ENCODE results near the gene KCNK13. TPM values are rescaled to one million over a fixed set of nuclear protein-coding genes. Genes with fewer than 3 reads are reported as not detected.
"Not testable (repeated sequence)": the region's sequence is repeated elsewhere in the genome, so short reads cannot be mapped to it uniquely, and the experiment has no call there.

KCNK13 gene
- polyA plus RNA-seq, 3 donors from 2014 or later = 0.09 TPM; not detected in 2

GRCh38 chr14:90087433-90087832 is 25.6 kb downstream of the KCNK13 start:
- H3K27ac Mint-ChIP-seq = no peak overlapping the region
- no peak overlapping the region for H3K4me3 Mint-ChIP-seq
- peaks cover 4 to 10% (median 8%) of the 10 kb centered on the region in 3 donors for H3K27me3 Mint-ChIP-seq (ENCODE audit: low read depth in 3 of 3)
- no peaks in the 10 kb centered on the region for H3K9me3 Mint-ChIP-seq
- no peaks in the 10 kb centered on the region for H3K36me3 Mint-ChIP-seq
- DNase-seq = no peak
- no peaks in the 10 kb centered on the region for H3K4me1 Mint-ChIP-seq

GRCh38 chr14:90088176-90088575 is 26.4 kb downstream of the KCNK13 start:
- Mint-ChIP-seq H3K27me3 (ENCODE audit: low read depth in 3 of 3) (peaks cover 4 to 11% (median 8%) of the 10 kb centered on the region in 3 donors), H3K4me1 (no peaks in the 10 kb centered on the region), H3K27ac (no peak overlapping the region), H3K36me3 (no peaks in the 10 kb centered on the region), H3K9me3 (no peaks in the 10 kb centered on the region), H3K4me3 (no peak overlapping the region)
- DNase-seq = no peak

GRCh38 chr14:90089486-90089885 is 27.7 kb downstream of the KCNK13 start:
- not testable (repeated sequence) for H3K4me3 Mint-ChIP-seq, H3K27ac Mint-ChIP-seq, DNase-seq, H3K36me3 Mint-ChIP-seq, H3K9me3 Mint-ChIP-seq, H3K4me1 Mint-ChIP-seq
- H3K27me3 Mint-ChIP-seq (ENCODE audit: low read depth in 3 of 3) = peaks cover 6 to 11% (median 6%) of the 10 kb centered on the region in 3 donors

GRCh38 chr14:90091393-90091792 is 29.6 kb downstream of the KCNK13 start:
- no peak overlapping the region for H3K4me3 Mint-ChIP-seq
- no peak overlapping the region for H3K27ac Mint-ChIP-seq
- H3K36me3 Mint-ChIP-seq = no peaks in the 10 kb centered on the region
- no peaks in the 10 kb centered on the region for H3K4me1 Mint-ChIP-seq
- H3K27me3 Mint-ChIP-seq (ENCODE audit: low read depth in 3 of 3) = peaks cover 6 to 11% (median 8%) of the 10 kb centered on the region in 3 donors
- DNase-seq = no peak
- no peaks in the 10 kb centered on the region for H3K9me3 Mint-ChIP-seq

GRCh38 chr14:90093942-90094595 is 32.3 kb downstream of the KCNK13 start:
- Mint-ChIP-seq H3K27ac (no peak overlapping the region), H3K9me3 (no peaks in the 10 kb centered on the region), H3K36me3 (no peaks in the 10 kb centered on the region), H3K27me3 (ENCODE audit: low read depth in 3 of 3) (peaks cover 4 to 8% (median 7%) of the 10 kb centered on the region in 3 donors), H3K4me1 (no peaks in the 10 kb centered on the region), H3K4me3 (no peak overlapping the region)
- DNase-seq = no peak

- Mint-ChIP-seq H3K4me1 (no peaks in the 10 kb centered on the region), H3K27ac (no peak overlapping the region), H3K4me3 (no peak overlapping the region), H3K36me3 (no peaks in the 10 kb centered on the region), H3K9me3 (no peaks in the 10 kb centered on the region), H3K27me3 (ENCODE audit: low read depth in 3 of 3) (peaks cover 4 to 8% (median 7%) of the 10 kb centered on the region in 3 donors)
- no peak for DNase-seq
These were observed 33.3 kb downstream of the KCNK13 start for GRCh38 chr14:90095096-90095495.

- Mint-ChIP-seq H3K9me3 (no peaks in the 10 kb centered on the region), H3K4me1 (no peaks in the 10 kb centered on the region), H3K4me3 (no peak overlapping the region), H3K27me3 (ENCODE audit: low read depth in 3 of 3) (peaks cover 2 to 6% (median 5%) of the 10 kb centered on the region in 3 donors), H3K36me3 (no peaks in the 10 kb centered on the region), H3K27ac (no peak overlapping the region)
- no peak for DNase-seq
These were observed 34.8 kb downstream of the KCNK13 start for GRCh38 chr14:90096566-90096965.

- DNase-seq = no peak
- H3K27ac Mint-ChIP-seq = no peak overlapping the region
- no peaks in the 10 kb centered on the region for H3K4me1 Mint-ChIP-seq
- H3K9me3 Mint-ChIP-seq = no peaks in the 10 kb centered on the region
- no peak overlapping the region for H3K4me3 Mint-ChIP-seq
- H3K36me3 Mint-ChIP-seq = no peaks in the 10 kb centered on the region
- peaks cover 0 to 7% (median 3%) of the 10 kb centered on the region in 3 donors for H3K27me3 Mint-ChIP-seq (ENCODE audit: low read depth in 3 of 3)
These were observed 42.0 kb downstream of the KCNK13 start for GRCh38 chr14:90103808-90104207.

GRCh38 chr14:90105756-90106155 is 44.0 kb downstream of the KCNK13 start:
- Mint-ChIP-seq H3K4me3 (no peak overlapping the region), H3K27me3 (ENCODE audit: low read depth in 3 of 3) (peaks cover 0 to 7% (median 4%) of the 10 kb centered on the region in 3 donors), H3K27ac (no peak overlapping the region), H3K4me1 (no peaks in the 10 kb centered on the region), H3K9me3 (no peaks in the 10 kb centered on the region), H3K36me3 (no peaks in the 10 kb centered on the region)
- DNase-seq = no peak

- no peak for DNase-seq
- no peaks in the 10 kb centered on the region for H3K4me1 Mint-ChIP-seq
- no peak overlapping the region for H3K27ac Mint-ChIP-seq
- H3K4me3 Mint-ChIP-seq = no peak overlapping the region
- H3K36me3 Mint-ChIP-seq = no peaks in the 10 kb centered on the region
- no peaks in the 10 kb centered on the region for H3K9me3 Mint-ChIP-seq
- H3K27me3 Mint-ChIP-seq (ENCODE audit: low read depth in 3 of 3) = peaks cover 0 to 6% (median 4%) of the 10 kb centered on the region in 3 donors
These were observed 46.0 kb downstream of the KCNK13 start for GRCh38 chr14:90107789-90108188.

- no peaks in the 10 kb centered on the region for H3K36me3 Mint-ChIP-seq
- no peak overlapping the region for H3K4me3 Mint-ChIP-seq
- H3K4me1 Mint-ChIP-seq = no peaks in the 10 kb centered on the region
- peaks cover 0 to 3% (median 2%) of the 10 kb centered on the region in 3 donors for H3K27me3 Mint-ChIP-seq (ENCODE audit: low read depth in 3 of 3)
- no peak for DNase-seq
- H3K27ac Mint-ChIP-seq = no peak overlapping the region
- H3K9me3 Mint-ChIP-seq = no peaks in the 10 kb centered on the region
These were observed 48.1 kb downstream of the KCNK13 start for GRCh38 chr14:90109858-90110257.

GRCh38 chr14:90111895-90112534 is 50.2 kb downstream of the KCNK13 start:
- Mint-ChIP-seq H3K4me1 (no peaks in the 10 kb centered on the region), H3K9me3 (no peaks in the 10 kb centered on the region), H3K4me3 (no peak overlapping the region), H3K36me3 (no peaks in the 10 kb centered on the region), H3K27ac (no peak overlapping the region), H3K27me3 (ENCODE audit: low read depth in 3 of 3) (peaks cover 0 to 3% (median 2%) of the 10 kb centered on the region in 3 donors)
- no peak for DNase-seq

- H3K9me3 Mint-ChIP-seq = no peaks in the 10 kb centered on the region
- no peak for DNase-seq
- H3K4me1 Mint-ChIP-seq = no peaks in the 10 kb centered on the region
- H3K27ac Mint-ChIP-seq = no peak overlapping the region
- H3K4me3 Mint-ChIP-seq = no peak overlapping the region
- peaks cover 0 to 3% (median 0%) of the 10 kb centered on the region in 3 donors for H3K27me3 Mint-ChIP-seq (ENCODE audit: low read depth in 3 of 3)
- H3K36me3 Mint-ChIP-seq = no peaks in the 10 kb centered on the region
These were observed 52.8 kb downstream of the KCNK13 start for GRCh38 chr14:90114554-90114953.

- H3K27me3 Mint-ChIP-seq (ENCODE audit: low read depth in 3 of 3) = peaks cover 0 to 1% (median 0%) of the 10 kb centered on the region in 3 donors
- H3K27ac Mint-ChIP-seq = no peak overlapping the region
- no peaks in the 10 kb centered on the region for H3K4me1 Mint-ChIP-seq
- no peaks in the 10 kb centered on the region for H3K36me3 Mint-ChIP-seq
- no peaks in the 10 kb centered on the region for H3K9me3 Mint-ChIP-seq
- H3K4me3 Mint-ChIP-seq = no peak overlapping the region
- DNase-seq = no peak
These were observed 54.0 kb downstream of the KCNK13 start for GRCh38 chr14:90115780-90116179.

- Mint-ChIP-seq H3K27ac (no peak overlapping the region), H3K27me3 (ENCODE audit: low read depth in 3 of 3) (peaks cover 0 to 1% (median 0%) of the 10 kb centered on the region in 3 donors), H3K9me3 (no peaks in the 10 kb centered on the region), H3K4me1 (no peaks in the 10 kb centered on the region), H3K4me3 (no peak overlapping the region), H3K36me3 (no peaks in the 10 kb centered on the region)
- DNase-seq = no peak
These were observed 54.6 kb downstream of the KCNK13 start for GRCh38 chr14:90116444-90116843.

All from immature natural killer cell (primary cell).